ENCODE data around the gene TMEM161A. TPM values are rescaled to one million over a fixed set of nuclear protein-coding genes. Genes with fewer than 3 reads are reported as not detected.

Gene TMEM161A
- total and polyA plus RNA-seq, 9 of the 15 experiments (the other 6 are each of a cell fraction or from before 2014, with no cell fraction given), result 0.63 to 92.3 (median 38.9) TPM

GRCh38 chr19:19094513-19094912 lies 43.8 kb downstream of the TMEM161A start (continued):
- TF ChIP-seq HDAC1 (IDR thresholded peaks at IDR 0.05) (no peak), SUPT5H (IDR thresholded peaks at IDR 0.05) (no peak), ZNF224 (CRISPR knock-in tag; IDR thresholded peaks at IDR 0.05) (no peak), PATZ1 (CRISPR knock-in tag; IDR thresholded peaks at IDR 0.05; ENCODE audit: borderline replicate concordance) (no peak), PHB2 (IDR thresholded peaks at IDR 0.05; ENCODE audit: low read depth) (no peak), C11orf30 (IDR thresholded peaks at IDR 0.05; ENCODE audit: low read depth) (no peak)

GRCh38 chr19:19087676-19088075 lies 50.6 kb downstream of the TMEM161A start:
- ChIA-PET CTCF (ENCODE audit: low intra/inter-chr PET ratio) (no interaction called here), POLR2A (interaction anchor here (0.8 to 1.3 kb wide), 4 partner anchors 9 to 18 kb away, joined by 3 to 7 read pairs (median 5); no protein-coding TSS in a partner anchor)
- in situ Hi-C loops (cut with MboI), result no loop called here
- 96% methylated on average over 2 of the region's 2 CpGs for WGBS (ENCODE audit: insufficient coverage, low coverage, missing lambda C conversion rate)
- H3K9ac ChIP-seq (ENCODE audit: insufficient read depth in 1 of 2, low read depth in 2 of 2, low read length in 2 of 2), result no peak overlapping the region
- H2AFZ ChIP-seq (ENCODE audit: low read depth, low read length), result no peak overlapping the region
- no peak overlapping the region for H3K4me2 ChIP-seq (ENCODE audit: insufficient read depth, low read length)
- H3K79me2 ChIP-seq (ENCODE audit: control insufficient read depth, insufficient read depth, low read length), result no peaks in the 10 kb centered on the region
- H3K9me1 ChIP-seq (ENCODE audit: control insufficient read depth, insufficient read depth, low read length), result peaks cover 3% of the 10 kb centered on the region
- no peak for FAIRE-seq
- no peaks in the 10 kb centered on the region for H4K20me1 ChIP-seq (replicated peaks; ENCODE audit: control insufficient read depth, insufficient read depth, low read length)
- no peaks in the 10 kb centered on the region for H3K9me3 ChIP-seq (replicated peaks; ENCODE audit: control insufficient read depth, insufficient read depth, low read depth, low read length)
- no peak for ATAC-seq
- peaks cover 19% of the 10 kb centered on the region; the same call in 2 of the 3 replicates for H3K36me3 ChIP-seq (ENCODE audit: control insufficient read depth, insufficient read depth, low read length)
- intact Hi-C loops (cut with micrococcal nuclease), result no loop called here
- DNase-seq (ENCODE audit: extremely low read depth in 1 of 4, low spot score in 3 of 4), result no peak
- no TSS peak for BruUV-seq (replicated peaks)
- H3K27me3 ChIP-seq (ENCODE audit: control insufficient read depth in 2 of 2, insufficient read depth in 2 of 2, low read length in 2 of 2), result no peaks in the 10 kb centered on the region
- H3K27ac ChIP-seq (ENCODE audit: extremely low read depth, low read depth, low read length), result no peak overlapping the region
- H3K4me3 ChIP-seq, result no peak overlapping the region
- peaks cover 0 to 13% of the 10 kb centered on the region in 2 experiments; a peak in 2 of 5 replicates for H3K4me1 ChIP-seq (replicated peaks in 1 of 2; ENCODE audit: control insufficient read depth in 2 of 2, insufficient read depth in 2 of 2, low read length in 2 of 2)
- no peak for TF ChIP-seq RREB1 (CRISPR knock-in tag; IDR thresholded peaks at IDR 0.05)
- TF ChIP-seq TCFL5 (CRISPR knock-in tag; conservative IDR thresholded peaks at IDR 0.05), result no peak
- no peak for TF ChIP-seq TSHZ1 (CRISPR knock-in tag; IDR thresholded peaks at IDR 0.05)
- no peak for TF ChIP-seq SREBF1 (IDR thresholded peaks at IDR 0.05; ENCODE audit: borderline replicate concordance, low read depth, low read length)
